ENCODE data around the gene GNAI3. TPM values are rescaled to one million over a fixed set of nuclear protein-coding genes. Genes with fewer than 3 reads are reported as not detected.

The GNAI3 gene
- total RNA-seq, 2 experiments from 2014 or later = 5.1 to 5.4 TPM

DNA sequence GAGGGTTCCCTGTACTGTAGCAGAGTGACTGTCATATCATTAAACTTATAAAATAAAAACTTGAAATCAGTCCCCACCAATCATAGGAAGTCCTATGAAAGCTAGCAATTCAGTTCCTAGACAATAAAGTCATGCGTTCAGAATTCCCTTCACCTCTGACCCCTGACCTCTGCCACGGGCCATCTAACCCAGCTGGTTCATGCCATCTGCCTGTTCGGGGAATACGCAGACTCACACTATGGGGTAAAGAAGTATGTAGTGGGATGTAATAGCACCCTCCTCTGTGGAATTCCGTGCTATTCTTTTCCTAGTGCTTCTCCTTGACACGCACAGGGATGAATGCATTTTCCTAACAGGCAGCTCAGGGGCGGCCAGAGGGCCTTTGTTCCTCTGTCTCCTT is 109.6 kb downstream of the GNAI3 start:
- peak overlapping the region; percentile 20 for H3K27ac Mint-ChIP-seq
- Histone ChIP-seq H3K4me3 (ENCODE audit: low read length) (no peak overlapping the region), H3K9me3 (ENCODE audit: control insufficient read depth in 1 of 2, insufficient read depth in 1 of 2, low read length in 2 of 2) (no peaks in the 10 kb centered on the region), H3K36me3 (ENCODE audit: insufficient read depth, low read length) (no peaks in the 10 kb centered on the region), H3K4me1 (ENCODE audit: insufficient read depth, low read length) (peaks cover 16% of the 10 kb centered on the region), H3K27me3 (ENCODE audit: control insufficient read depth in 1 of 2, insufficient read depth in 2 of 2, low read length in 2 of 2) (no peaks in the 10 kb centered on the region), H3K27ac (ENCODE audit: low read depth in 1 of 2, low read length in 2 of 2) (no peak overlapping the region)
- ChIA-PET POLR2A (interaction anchor here (0.7 kb wide), 1 partner anchor 109 kb away, joined by 3 read pairs; no protein-coding TSS in a partner anchor), CTCF (interaction anchor here (1.3 to 2.8 kb wide), 2 partner anchors 18 to 326 kb away, joined by 4 to 10 read pairs; partner anchors contain the start of gene AHCYL1)
- no peaks in the 10 kb centered on the region for H3K27me3 Mint-ChIP-seq
- peaks cover 41% of the 10 kb centered on the region for H3K4me1 Mint-ChIP-seq (ENCODE audit: low read depth)
- no peak for DNase-seq
- no peaks in the 10 kb centered on the region for H3K9me3 Mint-ChIP-seq
- TF ChIP-seq, protein P1, sequence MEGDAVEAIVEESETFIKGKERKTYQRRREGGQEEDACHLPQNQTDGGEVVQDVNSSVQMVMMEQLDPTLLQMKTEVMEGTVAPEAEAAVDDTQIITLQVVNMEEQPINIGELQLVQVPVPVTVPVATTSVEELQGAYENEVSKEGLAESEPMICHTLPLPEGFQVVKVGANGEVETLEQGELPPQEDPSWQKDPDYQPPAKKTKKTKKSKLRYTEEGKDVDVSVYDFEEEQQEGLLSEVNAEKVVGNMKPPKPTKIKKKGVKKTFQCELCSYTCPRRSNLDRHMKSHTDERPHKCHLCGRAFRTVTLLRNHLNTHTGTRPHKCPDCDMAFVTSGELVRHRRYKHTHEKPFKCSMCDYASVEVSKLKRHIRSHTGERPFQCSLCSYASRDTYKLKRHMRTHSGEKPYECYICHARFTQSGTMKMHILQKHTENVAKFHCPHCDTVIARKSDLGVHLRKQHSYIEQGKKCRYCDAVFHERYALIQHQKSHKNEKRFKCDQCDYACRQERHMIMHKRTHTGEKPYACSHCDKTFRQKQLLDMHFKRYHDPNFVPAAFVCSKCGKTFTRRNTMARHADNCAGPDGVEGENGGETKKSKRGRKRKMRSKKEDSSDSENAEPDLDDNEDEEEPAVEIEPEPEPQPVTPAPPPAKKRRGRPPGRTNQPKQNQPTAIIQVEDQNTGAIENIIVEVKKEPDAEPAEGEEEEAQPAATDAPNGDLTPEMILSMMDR (IDR thresholded peaks at IDR 0.05) = no peak
- peak overlapping the region; percentile 98 for H3K4me3 Mint-ChIP-seq
- no peak for ATAC-seq (ENCODE audit: poor library complexity)
- peaks cover 54% of the 10 kb centered on the region for H3K36me3 Mint-ChIP-seq (ENCODE audit: low read depth)
- intact Hi-C loops (cut with DNase I, micrococcal nuclease) = no loop called here

DNA sequence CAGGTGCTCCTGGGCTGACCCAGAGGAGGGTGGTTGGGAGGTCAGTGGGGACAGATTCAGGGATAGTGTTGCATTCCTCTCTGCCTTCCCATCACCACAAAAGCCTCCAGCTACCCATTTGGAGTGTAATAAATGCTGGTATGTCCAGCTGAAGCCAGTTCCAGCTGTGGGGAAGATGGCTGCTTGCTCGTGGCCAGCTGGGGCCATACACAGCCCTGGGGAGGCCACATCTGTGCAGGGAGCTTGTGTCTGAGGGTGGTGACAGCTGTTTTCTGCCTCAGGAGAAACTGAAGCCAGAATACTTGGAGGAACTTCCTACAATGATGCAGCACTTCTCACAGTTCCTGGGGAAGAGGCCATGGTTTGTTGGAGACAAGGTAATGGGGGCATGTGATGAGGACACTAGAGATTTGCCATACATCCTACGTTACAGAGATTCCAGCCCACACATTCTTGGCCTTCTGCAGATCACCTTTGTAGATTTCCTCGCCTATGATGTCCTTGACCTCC is 110.2 kb downstream of the GNAI3 start:
- H3K4me3 Mint-ChIP-seq = peak overlapping the region; percentile 72
- DNase-seq = no peak
- ATAC-seq (ENCODE audit: poor library complexity) = no peak
- H3K36me3 ChIP-seq (ENCODE audit: insufficient read depth, low read length) = no peaks in the 10 kb centered on the region
- intact Hi-C loops (cut with DNase I, micrococcal nuclease) = no loop called here
- H3K36me3 Mint-ChIP-seq (ENCODE audit: low read depth) = peaks cover 54% of the 10 kb centered on the region
- TF ChIP-seq, protein P1 (IDR thresholded peaks at IDR 0.05) = no peak
- H3K4me1 ChIP-seq (ENCODE audit: insufficient read depth, low read length) = peaks cover 16% of the 10 kb centered on the region
- H3K4me1 Mint-ChIP-seq (ENCODE audit: low read depth) = peaks cover 41% of the 10 kb centered on the region
- H3K27me3 Mint-ChIP-seq = no peaks in the 10 kb centered on the region
- H3K27ac ChIP-seq (ENCODE audit: low read depth in 1 of 2, low read length in 2 of 2) = no peak overlapping the region
- no peak overlapping the region for H3K4me3 ChIP-seq (ENCODE audit: low read length)
- POLR2A ChIA-PET = no interaction called here
- H3K27me3 ChIP-seq (ENCODE audit: control insufficient read depth in 1 of 2, insufficient read depth in 2 of 2, low read length in 2 of 2) = no peaks in the 10 kb centered on the region
- no peaks in the 10 kb centered on the region for H3K9me3 ChIP-seq (ENCODE audit: control insufficient read depth in 1 of 2, insufficient read depth in 1 of 2, low read length in 2 of 2)
- peak overlapping the region; percentile 20 for H3K27ac Mint-ChIP-seq
- CTCF ChIA-PET = interaction anchor here (2.8 kb wide), 1 partner anchor 18 kb away, joined by 10 read pairs; no protein-coding TSS in a partner anchor
- no peaks in the 10 kb centered on the region for H3K9me3 Mint-ChIP-seq

DNA sequence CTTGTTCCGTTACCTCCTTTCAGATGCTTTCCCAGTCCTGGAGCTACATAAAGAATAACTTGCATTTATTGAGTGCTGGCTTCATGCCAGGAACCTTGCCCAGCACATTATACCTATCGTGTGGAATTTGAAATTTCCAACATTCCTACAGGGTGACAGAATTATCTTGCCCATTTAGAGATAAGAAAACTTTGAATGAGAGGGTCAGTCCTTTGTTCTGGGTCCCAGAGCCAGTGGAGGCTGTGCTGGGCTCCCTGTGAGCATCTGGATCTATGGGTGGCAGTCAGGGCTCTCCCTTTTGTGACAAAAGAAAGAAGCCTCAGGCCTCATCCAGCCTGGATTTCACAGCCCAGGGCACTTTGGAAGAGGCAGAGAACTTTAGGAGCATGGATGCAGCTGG is 110.7 kb downstream of the GNAI3 start:
- no peak for ATAC-seq (ENCODE audit: poor library complexity)
- no peaks in the 10 kb centered on the region for H3K9me3 ChIP-seq (ENCODE audit: control insufficient read depth in 1 of 2, insufficient read depth in 1 of 2, low read length in 2 of 2)
- intact Hi-C loops (cut with DNase I, micrococcal nuclease) = no loop called here
- no peaks in the 10 kb centered on the region for H3K9me3 Mint-ChIP-seq
- H3K4me3 Mint-ChIP-seq = peak overlapping the region; percentile 72
- H3K27me3 ChIP-seq (ENCODE audit: control insufficient read depth in 1 of 2, insufficient read depth in 2 of 2, low read length in 2 of 2) = no peaks in the 10 kb centered on the region
- no peaks in the 10 kb centered on the region for H3K27me3 Mint-ChIP-seq
- no peaks in the 10 kb centered on the region for H3K36me3 ChIP-seq (ENCODE audit: insufficient read depth, low read length)
- no peak for DNase-seq
- TF ChIP-seq, protein P1 (IDR thresholded peaks at IDR 0.05) = no peak
- peaks cover 40% of the 10 kb centered on the region for H3K4me1 Mint-ChIP-seq (ENCODE audit: low read depth)
- no peak overlapping the region for H3K27ac Mint-ChIP-seq
- ChIA-PET CTCF (no interaction called here), POLR2A (no interaction called here)
- peaks cover 54% of the 10 kb centered on the region for H3K36me3 Mint-ChIP-seq (ENCODE audit: low read depth)
- H3K4me1 ChIP-seq (ENCODE audit: insufficient read depth, low read length) = peaks cover 16% of the 10 kb centered on the region
- H3K27ac ChIP-seq (ENCODE audit: low read depth in 1 of 2, low read length in 2 of 2) = no peak overlapping the region
- no peak overlapping the region for H3K4me3 ChIP-seq (ENCODE audit: low read length)
